Thoracic aorta (tissue), 2 donors: Measurements from ENCODE around the gene SLC24A3. TPM values are rescaled to one million over a fixed set of nuclear protein-coding genes. Genes with fewer than 3 reads are reported as not detected.

Experiments
- ATAC-seq: fragments of 150-250 bp; one replicate; pipeline ENCODE4 v1.8.0; 2017; ENCODE audit warnings: low read depth; ENCODE audit not compliant: insufficient number of reproducible peaks, low FRiP score
- DNase-seq: peaks from one replicate; pipeline ENCODE4 v3.0.0-alpha.2; 2020; ENCODE audit warnings: low spot score
- H3K27ac ChIP-seq, 2 donors: fragments of 200-600 bp; sonication (generic); 1 replicate in 1 of 2; 2 replicates in 1 of 2; pipeline ENCODE4 v1.5.1; 2016; ENCODE audit warnings: mild to moderate bottlenecking in 2 of 2, moderate library complexity in 2 of 2
- H3K27me3 ChIP-seq: fragments of 200-600 bp; sonication (generic); replicated peaks from 2 replicates; pipeline ENCODE4 v1.6.0; 2016; ENCODE audit warnings: mild to moderate bottlenecking; ENCODE audit not compliant: insufficient read depth
- H3K36me3 ChIP-seq: fragments of 200-600 bp; sonication (generic); one replicate; pipeline ENCODE4 v1.5.1; 2016
- H3K4me1 ChIP-seq, 2 donors: fragments of 200-600 bp; sonication (generic); 1 replicate in 1 of 2; 2 replicates in 1 of 2; pipeline versions ENCODE4 v1.5.1 to v1.6.0; 2016; ENCODE audit warnings: low read depth in 2 of 2, mild to moderate bottlenecking in 1 of 2; ENCODE audit not compliant: control insufficient read depth in 1 of 2
- H3K4me3 ChIP-seq: fragments of 200-600 bp; sonication (generic); 2 replicates; pipeline ENCODE4 v1.5.1; 2016; ENCODE audit warnings: mild to moderate bottlenecking
- H3K9me3 ChIP-seq: fragments of 200-600 bp; sonication (generic); 2 replicates; pipeline ENCODE4 v1.5.1; 2016
- total RNA-seq, 2 donors: library from RNA; depleted of rRNA; stranded (reverse); fragments of >200 nt; gene quantifications; one replicate each; pipeline versions ENCODE4 v1.1.0 to v1.2.3, GENCODE V29; 2016
- TF ChIP-seq, protein P1 (sequence below): fragments of 200-600 bp; sonication (generic); IDR thresholded peaks from one replicate; pipeline ENCODE4 v1.5.1; 2019; ENCODE audit warnings: antibody characterized with exemption

Gene SLC24A3
- total RNA-seq, 2 donors from 2014 or later: 8.3 to 31.4 TPM

DNA sequence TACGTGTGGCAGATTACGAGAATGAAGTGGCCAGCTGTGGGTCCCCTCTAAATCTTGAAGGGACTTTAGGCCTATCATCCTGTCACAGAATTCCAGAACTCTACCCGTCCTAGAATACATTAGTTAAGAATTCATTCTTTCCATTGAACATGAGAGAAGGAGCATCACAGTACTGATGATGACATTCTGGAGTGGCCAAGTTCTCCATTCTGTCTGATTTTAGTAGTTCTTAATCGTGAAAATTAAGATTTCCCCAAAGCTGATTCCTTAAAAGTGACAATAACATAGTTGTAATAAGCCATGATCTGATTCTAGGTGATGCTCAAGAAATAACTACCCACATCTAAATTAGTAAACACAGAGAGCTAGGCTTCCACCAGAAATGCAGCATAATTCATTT lies 510.6 kb downstream of the SLC24A3 start:
- ATAC-seq: no peak
- no peak overlapping the region for H3K4me3 ChIP-seq
- no peak overlapping the region for H3K27ac ChIP-seq
- H3K36me3 ChIP-seq: no peaks in the 10 kb centered on the region
- TF ChIP-seq, protein P1, sequence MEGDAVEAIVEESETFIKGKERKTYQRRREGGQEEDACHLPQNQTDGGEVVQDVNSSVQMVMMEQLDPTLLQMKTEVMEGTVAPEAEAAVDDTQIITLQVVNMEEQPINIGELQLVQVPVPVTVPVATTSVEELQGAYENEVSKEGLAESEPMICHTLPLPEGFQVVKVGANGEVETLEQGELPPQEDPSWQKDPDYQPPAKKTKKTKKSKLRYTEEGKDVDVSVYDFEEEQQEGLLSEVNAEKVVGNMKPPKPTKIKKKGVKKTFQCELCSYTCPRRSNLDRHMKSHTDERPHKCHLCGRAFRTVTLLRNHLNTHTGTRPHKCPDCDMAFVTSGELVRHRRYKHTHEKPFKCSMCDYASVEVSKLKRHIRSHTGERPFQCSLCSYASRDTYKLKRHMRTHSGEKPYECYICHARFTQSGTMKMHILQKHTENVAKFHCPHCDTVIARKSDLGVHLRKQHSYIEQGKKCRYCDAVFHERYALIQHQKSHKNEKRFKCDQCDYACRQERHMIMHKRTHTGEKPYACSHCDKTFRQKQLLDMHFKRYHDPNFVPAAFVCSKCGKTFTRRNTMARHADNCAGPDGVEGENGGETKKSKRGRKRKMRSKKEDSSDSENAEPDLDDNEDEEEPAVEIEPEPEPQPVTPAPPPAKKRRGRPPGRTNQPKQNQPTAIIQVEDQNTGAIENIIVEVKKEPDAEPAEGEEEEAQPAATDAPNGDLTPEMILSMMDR: no peak
- no peaks in the 10 kb centered on the region for H3K27me3 ChIP-seq
- H3K9me3 ChIP-seq: no peaks in the 10 kb centered on the region
- no peak for DNase-seq
- H3K4me1 ChIP-seq: peaks cover 12 to 15% of the 10 kb centered on the region in 2 donors

DNA sequence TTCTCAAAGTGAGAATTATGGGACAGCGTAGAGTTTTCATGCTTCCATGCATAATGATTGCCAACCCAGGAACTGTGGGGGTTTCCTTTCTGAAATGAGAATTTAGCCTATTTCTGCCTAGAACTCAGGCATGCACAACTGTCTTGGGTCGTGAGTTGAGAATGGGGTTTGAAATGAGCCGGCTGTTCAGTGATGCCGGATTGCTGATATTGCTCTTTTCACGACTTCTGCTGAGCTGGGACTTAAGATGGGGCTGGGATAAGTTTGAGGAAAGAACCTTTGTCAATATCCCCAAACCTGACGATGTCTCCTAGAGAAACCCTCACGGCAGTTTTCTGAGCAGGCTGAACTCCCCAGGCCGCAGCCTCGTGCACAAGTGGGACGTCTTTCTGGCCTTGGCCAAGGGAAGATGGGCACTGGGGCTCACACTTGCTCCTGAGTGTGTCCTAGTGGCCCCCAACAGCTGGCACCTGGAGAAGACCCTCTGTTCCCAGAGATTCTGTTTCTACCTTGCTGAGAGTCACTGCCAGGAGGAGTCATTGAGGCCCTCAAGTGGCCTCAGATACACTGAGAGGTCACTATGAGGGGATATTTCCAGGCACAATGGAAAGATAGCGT lies 511.5 kb downstream of the SLC24A3 start:
- DNase-seq (no peak), ATAC-seq (no peak)
- Histone ChIP-seq H3K27ac (no peak overlapping the region), H3K9me3 (no peaks in the 10 kb centered on the region), H3K4me3 (no peak overlapping the region), H3K4me1 (peaks cover 12 to 15% of the 10 kb centered on the region in 2 donors), H3K27me3 (no peaks in the 10 kb centered on the region), H3K36me3 (no peaks in the 10 kb centered on the region)
- TF ChIP-seq, protein P1: no peak

DNA sequence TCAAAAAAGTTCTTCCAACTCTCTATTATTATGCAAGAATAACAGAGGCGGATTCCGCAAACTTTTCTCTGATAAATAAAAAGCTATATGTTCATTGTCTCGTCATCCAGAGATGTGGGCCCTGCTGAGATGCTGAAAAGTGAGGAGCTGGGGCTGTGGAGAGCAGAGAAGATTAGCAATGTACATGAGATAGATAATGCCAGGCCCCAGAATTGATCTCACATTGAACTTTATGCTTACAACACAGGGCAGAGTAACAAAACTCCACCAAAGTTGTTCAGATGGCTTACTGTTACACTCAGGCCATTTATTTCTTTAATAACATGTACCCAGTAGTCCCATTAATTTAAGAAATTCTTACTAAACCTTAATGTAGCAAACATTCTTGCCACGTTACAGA lies 512.9 kb downstream of the SLC24A3 start:
- ATAC-seq: no peak
- Histone ChIP-seq H3K27ac (no peak overlapping the region), H3K27me3 (no peaks in the 10 kb centered on the region), H3K4me3 (no peak overlapping the region), H3K9me3 (no peaks in the 10 kb centered on the region), H3K36me3 (no peaks in the 10 kb centered on the region), H3K4me1 (peaks cover 12 to 15% of the 10 kb centered on the region in 2 donors)
- no peak for DNase-seq
- TF ChIP-seq, protein P1: no peak

DNA sequence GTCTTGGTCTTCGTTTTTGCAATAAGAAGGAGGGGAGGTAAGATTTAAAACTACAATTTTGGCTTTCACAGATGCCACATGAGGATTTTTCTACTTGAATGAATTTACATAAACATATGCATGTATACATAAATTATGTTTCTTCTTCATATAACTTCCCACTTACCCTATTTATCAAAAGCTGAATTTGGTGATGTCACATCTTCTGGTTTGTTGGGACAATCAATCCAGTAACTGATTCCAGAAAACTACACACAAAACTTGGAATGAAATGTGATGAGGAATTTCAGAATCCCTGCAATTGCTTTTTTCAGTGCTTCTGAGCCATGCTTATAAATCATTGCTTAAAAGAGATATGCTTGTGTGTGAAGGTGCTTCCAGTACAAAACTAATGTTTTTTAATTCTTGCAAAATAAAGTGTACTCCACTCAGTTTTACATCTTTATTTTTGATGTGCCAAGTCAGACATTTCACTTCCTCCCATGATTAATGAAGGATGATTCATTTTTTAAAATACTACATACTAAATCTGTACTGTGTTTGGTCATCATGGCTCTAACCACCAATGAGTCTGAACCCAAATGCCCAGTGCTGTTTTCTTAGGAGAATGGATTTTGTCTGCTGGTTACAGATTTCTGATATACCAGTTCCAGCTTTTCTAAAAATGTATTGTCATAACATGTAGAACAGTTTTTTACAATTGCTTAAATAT lies 513.5 kb downstream of the SLC24A3 start:
- no peak overlapping the region for H3K27ac ChIP-seq
- H3K4me1 ChIP-seq: peaks cover 12 to 15% of the 10 kb centered on the region in 2 donors
- no peaks in the 10 kb centered on the region for H3K9me3 ChIP-seq
- DNase-seq (no peak), ATAC-seq (no peak)
- H3K4me3 ChIP-seq: no peak overlapping the region
- TF ChIP-seq, protein P1: no peak
- H3K36me3 ChIP-seq: no peaks in the 10 kb centered on the region
- H3K27me3 ChIP-seq: no peaks in the 10 kb centered on the region

DNA sequence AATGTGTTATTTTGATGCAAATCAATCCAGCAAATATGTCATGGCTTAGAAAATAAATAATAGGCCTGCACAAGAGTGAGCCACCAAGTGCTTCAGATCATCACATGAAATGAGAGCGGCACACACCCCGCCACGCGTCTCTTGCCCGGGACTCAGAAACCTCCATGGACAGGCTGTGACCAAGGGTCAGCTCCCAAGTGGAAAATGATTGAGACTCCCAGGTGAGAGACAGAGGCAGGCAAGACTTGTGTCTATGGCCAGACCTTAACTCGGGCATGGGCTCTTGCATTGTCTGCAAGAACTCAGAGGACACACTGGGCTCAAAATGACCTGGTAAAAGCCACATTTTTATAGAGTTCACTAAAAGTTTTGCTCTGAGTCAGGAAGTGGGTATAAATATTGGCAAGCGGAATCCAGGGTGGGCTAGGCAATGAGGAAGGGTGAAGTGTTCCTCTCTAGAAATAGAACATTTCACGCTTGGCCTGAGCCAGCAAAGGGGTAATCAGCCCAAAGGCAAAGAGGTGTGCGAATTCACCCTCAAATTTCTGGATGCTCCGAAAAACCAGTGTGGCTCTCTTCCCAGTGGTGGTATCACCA lies 514.9 kb downstream of the SLC24A3 start:
- ATAC-seq: no peak
- no peak for DNase-seq
- Histone ChIP-seq H3K4me1 (peaks cover 12 to 15% of the 10 kb centered on the region in 2 donors), H3K36me3 (no peaks in the 10 kb centered on the region), H3K9me3 (no peaks in the 10 kb centered on the region), H3K27me3 (no peaks in the 10 kb centered on the region), H3K27ac (no peak overlapping the region), H3K4me3 (no peak overlapping the region)
- TF ChIP-seq, protein P1: no peak
